ENCODE measurements around the gene SELENOO.

SELENOO gene

DNA sequence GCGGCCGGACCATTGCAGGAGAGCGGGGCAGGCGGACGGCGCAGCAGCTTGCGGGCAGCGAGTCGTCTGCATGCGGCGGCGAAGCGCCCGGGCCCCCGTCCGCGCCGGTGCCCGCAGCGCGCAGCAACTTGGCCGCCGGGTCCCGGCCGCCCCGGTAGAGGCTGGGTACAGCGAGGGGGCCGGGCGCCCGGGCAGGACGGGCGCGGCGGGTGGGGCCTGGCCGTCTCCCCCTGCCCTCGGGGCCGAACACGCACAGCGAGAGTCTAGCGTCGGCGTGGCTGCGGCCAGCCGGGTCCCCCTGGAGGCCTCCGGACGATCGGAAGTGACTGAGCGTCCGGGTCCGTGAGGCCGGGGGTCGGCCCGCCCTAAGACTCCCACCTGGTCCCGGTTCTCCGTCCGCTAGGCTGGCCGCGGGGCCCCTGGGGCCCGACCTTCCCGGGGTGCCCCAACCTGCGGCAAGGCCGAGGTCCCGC, 15.9 kb upstream of the SELENOO start:
- DNase-seq (ENCODE audit: low read depth) = no peak

GRCh38 chr22:50185375-50186087, 15.3 kb upstream of the SELENOO start, which contains the start of gene TRABD:
Gene TRABD, plus strand, starts transcription at chr22:50185913. Its CDS starts 7,148 bp downstream, at chr22:50193061.
- DNase-seq (ENCODE audit: low read depth) = peak; percentile 31

- no peak for DNase-seq (ENCODE audit: low read depth)
Measured at GRCh38 chr22:50186181-50186714, 14.6 kb upstream of the SELENOO start.

- no peak for DNase-seq (ENCODE audit: low read depth)
Measured at GRCh38 chr22:50186761-50187523, 13.9 kb upstream of the SELENOO start.

- no peak for DNase-seq (ENCODE audit: low read depth)
Measured at GRCh38 chr22:50188356-50188755, 12.5 kb upstream of the SELENOO start.

GRCh38 chr22:50189184-50189848, 11.5 kb upstream of the SELENOO start:
- no peak for DNase-seq (ENCODE audit: low read depth)

DNA sequence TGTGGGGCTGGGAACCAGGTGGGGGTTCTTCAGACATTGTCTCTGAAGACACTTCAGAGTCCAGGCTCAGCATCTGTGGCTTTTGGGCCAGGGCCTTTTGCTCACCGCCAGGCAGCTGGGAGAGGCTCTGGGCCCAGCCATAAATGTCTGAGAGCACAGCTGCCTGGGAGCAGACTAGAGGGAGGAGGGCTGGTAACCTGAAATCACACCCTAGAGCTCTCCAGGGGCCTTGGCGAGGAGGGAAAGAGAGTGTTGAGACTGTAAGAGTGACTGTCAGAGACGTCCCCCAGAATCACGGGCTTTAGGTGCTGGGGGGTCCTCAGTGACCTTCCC, 11.0 kb upstream of the SELENOO start:
- no peak for DNase-seq (ENCODE audit: low read depth)

DNA sequence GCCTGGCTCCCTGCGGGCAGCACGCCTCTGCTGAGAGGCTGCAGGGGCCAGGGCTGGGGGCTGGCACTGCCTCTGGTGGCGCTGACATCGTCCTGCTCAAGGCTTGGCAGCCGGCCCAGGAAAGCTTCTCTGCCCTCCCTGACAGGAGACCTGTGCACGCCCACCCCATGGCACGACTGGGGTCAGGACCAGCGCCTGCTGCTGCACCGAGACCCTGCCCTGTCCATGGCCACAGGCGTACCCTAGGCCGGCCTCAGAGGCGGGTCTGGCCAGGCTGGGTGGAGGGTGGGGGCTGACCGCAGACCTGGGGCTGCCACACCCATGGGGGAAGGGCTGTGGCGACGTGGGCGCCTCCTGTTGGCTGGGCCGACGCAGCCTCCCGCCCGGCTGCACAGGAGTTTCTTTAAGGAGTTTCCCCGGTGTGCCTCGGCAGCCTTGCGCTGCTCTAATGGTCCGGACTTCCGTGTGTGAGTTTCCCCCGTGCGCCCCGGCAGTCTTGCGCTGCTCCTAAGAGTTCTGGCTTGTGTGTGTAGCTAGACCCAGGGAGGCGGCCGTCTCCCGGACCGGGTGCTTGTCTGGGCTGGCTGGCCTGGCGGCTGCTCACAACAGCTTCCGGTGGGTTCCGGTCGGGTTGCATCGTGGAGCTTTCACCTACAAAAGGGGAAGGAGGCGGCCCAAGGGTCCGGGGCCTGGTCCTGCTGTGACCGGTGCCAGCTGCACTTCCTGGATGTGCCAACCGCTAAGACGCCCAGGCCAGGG, 10.4 kb upstream of the SELENOO start:
- no peak for DNase-seq (ENCODE audit: low read depth)

- DNase-seq (ENCODE audit: low read depth) = no peak
Measured at GRCh38 chr22:50190941-50191741, 9.7 kb upstream of the SELENOO start.

DNA sequence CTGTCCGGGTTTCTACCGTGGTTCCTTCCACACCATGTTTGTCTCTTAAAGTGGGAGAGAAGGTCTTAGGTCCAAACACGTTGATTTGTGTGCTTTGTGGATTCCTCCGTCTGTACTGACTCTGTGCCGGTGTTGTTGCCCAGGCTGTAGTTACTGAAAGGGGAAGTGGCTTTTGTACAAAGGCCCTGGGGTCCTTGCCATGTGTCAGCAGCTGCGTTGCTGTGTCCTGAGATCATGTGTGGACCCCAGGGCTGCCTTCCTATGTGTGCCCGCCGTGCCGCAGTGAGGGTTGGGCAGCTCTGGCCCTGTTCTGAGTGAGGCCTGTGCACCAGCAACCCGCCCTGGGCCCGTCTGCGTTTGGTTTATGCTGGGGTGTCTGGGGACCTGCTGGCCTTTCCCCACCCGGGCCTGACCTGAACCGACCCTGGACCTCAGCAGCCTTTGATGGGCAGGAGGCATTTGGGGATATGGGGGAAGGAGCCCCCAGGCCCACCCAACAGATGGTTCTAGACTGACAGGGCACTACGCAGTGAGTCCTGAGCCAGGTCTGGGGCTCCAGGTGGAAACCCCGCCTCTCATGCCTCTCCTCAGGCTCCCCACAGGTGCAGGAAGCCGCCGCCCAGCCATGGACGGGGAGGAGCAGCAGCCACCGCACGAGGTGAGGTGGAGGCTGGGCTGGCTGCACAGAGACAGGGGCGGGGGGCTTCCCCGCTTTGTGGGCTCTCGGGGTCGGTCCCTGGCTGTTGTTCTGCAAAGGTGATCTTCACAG, 8.2 kb upstream of the SELENOO start:
- no peak for DNase-seq (ENCODE audit: low read depth)

GRCh38 chr22:50193621-50194020, 7.2 kb upstream of the SELENOO start:
- no peak for DNase-seq (ENCODE audit: low read depth)

GRCh38 chr22:50194037-50194805, 6.6 kb upstream of the SELENOO start:
- DNase-seq (ENCODE audit: low read depth) = no peak

- no peak for DNase-seq (ENCODE audit: low read depth)
Measured at GRCh38 chr22:50196256-50196655, 4.6 kb upstream of the SELENOO start.

DNA sequence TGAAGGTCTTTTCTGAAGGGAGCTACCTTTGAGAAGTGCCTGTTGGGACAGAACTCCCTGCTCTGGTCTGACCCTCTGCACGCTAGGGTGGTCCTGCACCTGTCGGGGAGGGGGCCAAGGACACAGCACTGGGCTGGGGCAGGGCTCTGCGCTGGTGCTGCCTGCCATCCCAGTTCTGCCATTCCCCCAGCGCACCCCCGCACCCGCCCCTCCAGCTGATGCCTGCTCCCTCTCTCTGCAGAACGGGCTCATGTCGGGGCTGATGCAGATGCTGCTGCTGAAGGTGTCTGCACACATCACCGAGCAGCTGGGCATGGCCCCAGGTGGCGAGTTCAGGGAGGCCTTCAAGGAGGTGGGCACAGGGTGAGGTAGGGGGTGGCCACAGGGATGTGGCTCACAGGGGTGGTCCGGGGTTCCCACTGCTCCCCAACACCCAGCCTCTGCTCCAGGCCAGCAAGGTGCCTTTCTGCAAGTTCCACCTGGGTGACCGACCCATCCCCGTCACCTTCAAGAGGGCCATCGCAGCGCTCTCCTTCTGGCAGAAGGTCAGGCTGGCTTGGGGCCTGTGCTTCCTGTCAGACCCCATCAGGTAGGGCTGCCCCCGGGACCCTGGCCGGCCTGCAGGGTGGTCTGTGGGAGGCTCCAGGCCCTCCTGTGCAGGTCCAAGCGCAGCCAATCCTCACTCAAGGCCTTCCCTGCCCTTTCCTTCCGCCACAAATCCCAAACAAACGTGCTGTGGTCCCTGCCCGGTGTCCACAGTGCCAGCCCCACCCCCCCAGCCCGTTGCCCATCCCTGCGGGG, 3.6 kb upstream of the SELENOO start:
- no peak for DNase-seq (ENCODE audit: low read depth)

DNA sequence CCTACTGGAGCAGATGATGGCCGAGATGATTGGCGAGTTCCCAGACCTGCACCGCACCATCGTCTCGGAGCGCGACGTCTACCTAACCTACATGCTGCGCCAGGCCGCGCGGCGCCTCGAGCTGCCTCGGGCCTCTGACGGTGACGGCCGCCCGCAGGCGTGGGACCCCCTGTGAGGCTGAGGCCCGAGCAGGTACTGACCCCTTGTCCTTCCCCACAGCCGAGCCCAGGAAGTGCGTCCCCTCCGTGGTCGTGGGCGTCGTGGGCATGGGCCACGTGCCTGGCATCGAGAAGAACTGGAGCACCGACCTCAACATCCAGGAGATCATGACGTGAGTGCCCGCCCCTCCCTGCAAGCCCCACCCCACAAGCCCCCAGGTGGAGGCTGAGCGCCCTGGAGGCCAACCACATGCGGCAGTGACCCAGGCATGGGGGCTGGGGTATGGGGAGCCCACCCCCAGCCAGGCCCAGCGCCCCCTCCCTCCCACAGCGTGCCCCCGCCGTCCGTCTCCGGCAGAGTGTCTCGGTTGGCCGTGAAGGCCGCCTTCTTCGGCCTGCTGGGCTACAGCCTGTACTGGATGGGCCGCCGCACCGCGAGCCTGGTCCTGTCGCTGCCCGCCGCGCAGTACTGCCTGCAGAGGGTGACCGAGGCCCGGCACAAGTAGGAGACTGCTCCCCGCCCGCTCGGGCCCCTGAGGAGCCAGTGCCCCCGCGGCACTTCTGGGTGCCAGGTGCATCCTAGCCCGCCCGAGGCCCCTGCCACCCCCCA, 2.8 kb upstream of the SELENOO start:
- DNase-seq (ENCODE audit: low read depth) = no peak

- no peak for DNase-seq (ENCODE audit: low read depth)
Measured at GRCh38 chr22:50198624-50199017, 2.2 kb upstream of the SELENOO start.

GRCh38 chr22:50199251-50199721, 1.5 kb upstream of the SELENOO start:
- DNase-seq (ENCODE audit: low read depth) = no peak
